ENCODE measurements around the gene DCDC2C.

Gene DCDC2C

DNA sequence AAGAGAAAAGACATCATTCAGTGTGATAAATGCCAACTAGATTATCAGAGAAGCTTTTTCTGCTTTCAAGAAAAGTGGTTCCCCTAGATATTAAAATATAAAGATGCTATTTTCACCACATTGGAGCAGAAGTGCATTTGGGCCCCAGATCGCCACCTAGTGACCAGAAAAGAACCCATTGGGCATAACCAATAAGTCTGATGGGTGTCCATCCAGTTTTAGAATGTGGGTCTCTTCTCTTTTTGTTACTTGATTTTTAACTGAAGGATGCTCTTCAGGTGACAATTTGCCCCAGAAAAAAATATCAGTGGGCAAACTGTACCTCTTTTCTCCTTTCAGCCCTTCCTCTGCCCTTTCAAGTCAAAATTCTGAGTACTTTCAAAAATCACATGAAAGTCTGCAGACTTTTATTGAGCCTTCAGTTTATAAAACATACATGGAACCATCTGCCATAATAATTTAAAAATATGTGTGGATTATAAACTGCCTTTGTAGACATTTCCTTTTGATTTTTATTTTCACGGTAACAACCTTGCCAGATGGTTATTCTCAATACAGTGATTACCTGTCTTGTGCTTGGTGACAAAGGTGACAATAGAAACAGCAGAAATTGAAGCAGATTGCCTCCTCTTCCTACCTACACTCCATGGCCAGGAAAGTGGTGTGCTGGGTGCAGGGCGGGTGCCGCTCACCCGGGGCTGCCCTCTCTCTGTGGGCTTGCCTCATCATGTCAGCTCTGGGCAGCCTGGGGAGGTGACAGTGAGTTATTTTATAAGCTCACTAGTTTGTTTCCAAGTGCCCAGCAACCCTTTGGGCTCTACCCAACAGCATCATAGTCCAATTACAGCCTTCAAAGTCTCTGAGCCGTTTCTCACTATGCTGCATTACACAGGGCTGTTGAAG is 124.5 kb downstream of the DCDC2C start:
- peak in 1 of 3 experiments; percentile 5 for DNase-seq (ENCODE audit: low read depth in 3 of 3)

DNA sequence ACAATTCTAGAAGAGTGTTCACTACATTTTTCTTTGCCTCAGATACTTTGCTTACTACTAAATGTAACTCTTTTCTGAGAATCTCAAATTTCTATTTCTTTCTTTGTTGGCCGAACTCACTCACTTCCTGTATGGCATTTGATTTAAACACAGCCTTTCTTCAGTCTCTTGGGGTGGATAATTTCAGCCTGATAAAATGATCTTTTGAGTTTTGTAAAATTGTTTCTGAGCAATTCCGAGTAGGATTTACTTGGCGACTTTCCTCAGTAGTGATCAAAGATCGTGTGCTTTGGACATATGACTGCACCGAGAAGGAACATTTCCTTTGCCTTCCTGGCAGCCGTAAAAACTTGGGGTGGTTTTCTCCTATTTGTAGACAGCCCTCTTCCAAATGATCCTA is 127.4 kb downstream of the DCDC2C start:
- DNase-seq (ENCODE audit: low read depth in 3 of 3), result no peak

DNA sequence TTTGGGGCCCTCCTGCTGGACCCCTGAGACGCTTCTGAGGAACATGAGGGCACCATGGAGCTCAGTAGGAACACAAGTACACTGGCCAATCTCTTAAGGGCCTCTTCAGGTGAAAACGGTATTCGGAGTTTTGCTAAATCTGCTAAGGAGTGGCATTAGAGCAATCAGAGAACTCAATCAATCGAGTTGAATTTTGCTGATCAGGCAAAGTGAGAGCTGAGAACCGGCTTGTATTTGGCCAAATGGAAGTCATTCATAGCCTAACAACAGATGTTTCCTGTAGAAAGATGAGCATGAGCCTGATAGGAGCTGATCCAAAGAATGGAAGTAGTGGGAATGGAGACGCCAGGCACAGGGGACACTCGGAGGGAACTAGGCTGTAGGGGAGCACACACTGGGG is 133.7 kb downstream of the DCDC2C start:
- DNase-seq (ENCODE audit: low read depth in 3 of 3), result no peak

DNA sequence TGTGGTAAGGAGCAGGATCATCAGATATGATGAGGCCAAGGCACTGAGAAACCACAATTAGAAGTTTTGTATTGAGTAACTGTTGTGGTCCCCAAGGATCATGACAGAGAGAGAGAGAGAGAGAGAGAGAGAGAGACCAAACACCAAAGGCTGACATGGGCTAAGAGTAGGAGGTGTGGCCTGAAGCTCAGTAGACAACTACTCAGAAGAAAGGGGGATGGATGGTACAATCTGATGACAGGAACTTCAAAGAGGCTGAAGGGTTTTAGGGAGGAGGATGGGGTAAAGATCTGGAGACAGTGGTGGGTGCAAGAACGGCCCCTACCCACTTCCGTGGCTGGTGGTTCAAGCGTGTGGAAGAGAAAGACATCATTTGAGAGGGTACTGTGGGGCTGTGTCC is 135.0 kb downstream of the DCDC2C start:
- DNase-seq (ENCODE audit: low read depth in 3 of 3), result no peak

DNA sequence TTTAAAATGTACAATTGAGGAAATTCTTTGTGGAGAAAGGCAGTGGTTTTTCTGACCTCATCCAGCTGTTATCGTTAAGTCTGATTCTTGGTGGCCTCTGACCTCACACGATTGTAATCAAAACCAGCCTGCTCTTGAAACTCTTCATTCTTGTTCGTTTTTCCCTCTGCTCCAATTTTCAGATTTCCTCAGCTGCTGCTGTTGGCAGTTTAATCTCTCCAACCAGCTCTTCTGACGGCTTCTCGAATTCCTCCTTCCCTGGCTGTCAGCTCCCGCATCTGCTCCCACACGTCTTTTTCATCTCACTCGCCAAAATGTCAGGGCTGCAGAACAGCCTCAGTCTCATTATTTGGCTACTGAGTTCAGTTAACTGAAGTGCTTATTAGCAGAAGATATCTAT is 136.1 kb downstream of the DCDC2C start:
- DNase-seq (ENCODE audit: low read depth in 3 of 3), result no peak

DNA sequence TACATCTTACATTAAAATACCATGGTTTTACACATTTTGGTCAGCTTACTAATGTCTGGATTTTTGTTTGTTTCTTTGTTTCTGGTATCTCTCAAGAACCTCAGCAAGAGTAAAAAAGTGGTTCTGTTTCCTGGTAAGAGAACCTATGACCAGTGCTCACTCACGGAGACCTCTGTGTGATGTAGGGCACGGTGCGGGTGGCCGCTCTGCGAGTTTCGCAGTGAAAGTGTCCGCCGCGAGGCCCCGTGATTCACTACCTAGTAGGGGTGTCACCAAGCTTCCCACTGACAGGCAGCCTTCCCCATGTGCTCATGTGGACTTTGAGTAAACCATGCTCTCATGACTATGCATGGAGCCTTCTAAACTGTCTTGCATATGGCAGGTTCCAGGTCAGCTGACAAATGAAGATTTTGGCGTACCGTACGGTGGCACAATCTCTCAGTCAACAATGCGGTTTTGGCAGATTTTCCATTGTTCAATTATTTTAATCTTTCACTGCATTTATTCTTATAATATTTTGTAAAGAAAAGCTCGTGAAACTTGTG is 137.3 kb downstream of the DCDC2C start:
- DNase-seq (ENCODE audit: low read depth in 3 of 3), result no peak

DNA sequence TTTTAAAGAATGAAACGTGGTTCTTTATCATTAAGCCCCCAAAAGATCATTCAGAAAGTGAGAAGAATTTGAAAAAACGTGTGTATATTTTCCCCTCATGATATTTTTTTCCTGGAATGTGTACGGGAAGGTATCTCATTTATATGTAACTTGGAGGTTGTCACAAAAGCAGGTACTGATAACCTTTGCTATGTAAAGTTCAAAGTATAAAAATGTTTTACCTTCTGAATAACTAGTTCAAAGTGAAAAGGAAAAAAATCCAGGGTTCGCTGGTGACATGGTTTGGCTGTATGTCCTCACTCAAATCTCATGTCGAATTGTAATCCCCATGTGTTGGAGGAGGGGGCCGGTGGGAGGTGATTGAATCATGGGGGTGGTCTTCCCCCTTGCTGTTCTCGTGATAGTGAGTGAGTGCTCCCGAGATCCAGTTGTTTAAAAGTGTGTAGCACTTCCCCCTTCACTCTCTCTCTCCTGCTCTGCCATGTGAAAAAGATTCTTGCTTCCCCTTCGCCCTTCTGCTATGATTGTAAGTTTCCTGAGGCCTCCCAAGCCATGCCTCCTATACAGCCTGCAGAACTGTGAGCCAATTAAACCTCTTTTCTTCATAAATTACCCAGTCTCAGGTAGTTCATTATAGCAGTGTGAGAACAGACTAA is 144.2 kb downstream of the DCDC2C start:
- DNase-seq (ENCODE audit: low read depth in 3 of 3), result no peak

DNA sequence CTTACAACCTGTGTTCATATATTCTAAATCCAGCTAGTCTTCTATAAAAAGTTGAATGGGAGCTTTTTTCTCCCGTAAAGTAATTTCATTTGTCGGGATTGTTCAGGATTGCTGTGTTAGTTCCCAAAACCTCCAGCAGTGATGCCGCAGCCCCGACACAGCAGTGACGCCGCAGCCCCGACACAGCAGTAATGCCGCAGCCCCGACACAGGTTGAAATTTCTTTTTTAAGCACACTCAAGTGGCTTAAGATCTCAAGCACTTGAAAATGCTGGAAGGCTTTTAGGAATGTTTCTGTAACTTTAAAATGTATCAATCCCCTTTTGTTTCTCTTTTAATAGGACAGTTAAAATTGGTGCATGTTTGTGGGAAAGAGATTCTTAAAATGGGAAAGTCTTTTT is 145.4 kb downstream of the DCDC2C start:
- DNase-seq (ENCODE audit: low read depth in 3 of 3), result no peak

DNA sequence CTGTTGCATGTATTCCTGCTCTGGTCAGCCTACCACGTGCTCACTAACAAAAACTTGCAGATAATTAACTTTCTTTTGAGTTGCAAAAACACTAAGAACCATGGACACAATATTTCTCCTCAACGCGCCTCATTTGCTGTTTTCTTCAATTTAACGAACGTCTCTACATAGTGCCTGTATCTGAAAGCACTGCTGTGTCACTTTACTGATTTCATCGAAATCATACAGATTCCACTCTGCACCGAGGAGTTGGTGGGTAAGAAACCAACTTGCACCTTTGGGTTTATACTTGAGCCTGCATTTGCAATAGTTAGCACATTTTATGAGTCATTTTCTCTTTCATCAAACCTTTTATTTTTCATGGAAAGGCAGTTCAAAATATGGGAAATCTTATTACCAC is 145.8 kb downstream of the DCDC2C start:
- no peak for DNase-seq (ENCODE audit: low read depth in 3 of 3)

DNA sequence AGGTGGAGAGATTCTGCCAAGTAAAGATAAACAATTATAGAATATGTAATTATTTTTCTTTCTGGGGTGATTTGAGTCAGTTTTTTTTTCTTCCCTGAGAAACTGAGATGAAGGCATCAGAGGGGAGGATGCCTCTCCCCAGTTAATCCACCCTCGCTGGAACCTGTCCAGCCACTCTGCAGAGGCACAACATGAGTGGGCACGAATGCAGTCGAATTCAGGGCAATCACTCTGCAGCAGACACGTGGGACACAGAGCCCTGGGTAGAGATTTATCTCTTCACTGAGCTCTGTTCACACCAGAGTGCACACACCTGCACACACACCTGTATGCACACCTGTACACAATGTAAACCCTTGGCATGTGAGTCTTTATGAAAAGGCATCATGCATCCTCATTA is 154.2 kb downstream of the DCDC2C start:
- DNase-seq (ENCODE audit: low read depth in 3 of 3), result no peak

DNA sequence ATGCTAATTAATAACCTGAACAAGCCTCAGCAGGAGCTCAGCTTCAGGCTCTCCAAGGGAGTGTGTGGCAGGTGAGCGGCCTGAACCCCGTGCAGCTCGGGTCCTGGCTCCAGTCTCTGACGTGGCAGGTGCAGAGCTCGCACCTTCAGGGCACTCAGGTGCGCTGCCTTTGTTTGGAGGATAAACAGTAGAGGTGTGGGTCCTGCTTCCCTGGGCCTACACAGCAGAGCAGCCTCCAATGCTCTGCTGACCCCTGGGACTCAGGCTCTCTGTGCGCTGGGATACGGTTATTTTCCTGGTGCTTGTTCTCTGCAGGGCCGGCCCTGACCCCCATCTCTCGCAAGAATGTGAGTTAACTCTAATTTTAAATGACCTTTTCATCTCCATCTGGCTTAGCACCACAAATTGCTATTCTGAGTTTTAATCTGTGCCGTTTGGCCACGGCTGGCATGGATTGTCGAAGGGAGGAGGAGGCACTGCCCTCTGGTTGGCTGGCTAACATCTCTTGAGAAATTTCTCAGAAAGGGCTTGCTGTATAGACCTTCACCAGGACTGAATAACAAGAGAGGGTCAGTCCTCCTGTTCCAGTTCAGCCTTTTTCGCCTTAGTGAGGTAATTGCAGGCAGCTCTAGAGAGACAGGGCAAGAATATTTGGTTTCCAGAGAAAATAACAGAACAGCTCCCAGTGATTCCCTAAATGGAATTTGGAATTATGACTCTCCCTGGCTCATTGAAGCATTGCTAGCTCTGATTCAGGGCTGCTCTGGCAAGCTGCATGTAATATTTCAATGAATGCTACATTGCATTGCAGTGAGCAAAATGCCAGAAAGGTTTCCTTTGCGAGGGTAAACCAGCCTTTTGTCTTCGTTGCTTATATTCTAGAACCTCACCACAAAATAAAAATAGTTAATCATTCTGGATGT is 161.8 kb downstream of the DCDC2C start:
- no peak for DNase-seq (ENCODE audit: low read depth in 3 of 3)

DNA sequence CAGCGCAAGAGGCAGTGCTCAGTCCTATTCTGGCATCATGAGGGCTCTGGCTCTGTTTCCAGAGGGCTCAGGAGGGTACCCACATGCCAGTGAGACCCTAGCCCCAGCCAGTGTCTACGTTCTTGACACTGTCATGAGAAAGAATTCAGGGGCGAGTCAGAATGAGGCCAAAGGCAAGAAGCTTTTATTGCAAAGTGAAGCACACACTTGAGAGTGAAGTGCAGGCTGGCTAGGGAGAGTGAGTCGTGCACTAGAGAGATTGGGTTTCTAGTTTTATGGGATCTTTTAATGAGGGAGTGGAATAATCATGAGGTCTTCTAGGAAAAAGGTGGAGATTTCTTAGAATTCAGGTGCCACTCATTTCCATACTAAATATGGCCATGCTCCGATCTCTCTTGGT is 164.1 kb downstream of the DCDC2C start:
- no peak for DNase-seq (ENCODE audit: low read depth in 3 of 3)

DNA sequence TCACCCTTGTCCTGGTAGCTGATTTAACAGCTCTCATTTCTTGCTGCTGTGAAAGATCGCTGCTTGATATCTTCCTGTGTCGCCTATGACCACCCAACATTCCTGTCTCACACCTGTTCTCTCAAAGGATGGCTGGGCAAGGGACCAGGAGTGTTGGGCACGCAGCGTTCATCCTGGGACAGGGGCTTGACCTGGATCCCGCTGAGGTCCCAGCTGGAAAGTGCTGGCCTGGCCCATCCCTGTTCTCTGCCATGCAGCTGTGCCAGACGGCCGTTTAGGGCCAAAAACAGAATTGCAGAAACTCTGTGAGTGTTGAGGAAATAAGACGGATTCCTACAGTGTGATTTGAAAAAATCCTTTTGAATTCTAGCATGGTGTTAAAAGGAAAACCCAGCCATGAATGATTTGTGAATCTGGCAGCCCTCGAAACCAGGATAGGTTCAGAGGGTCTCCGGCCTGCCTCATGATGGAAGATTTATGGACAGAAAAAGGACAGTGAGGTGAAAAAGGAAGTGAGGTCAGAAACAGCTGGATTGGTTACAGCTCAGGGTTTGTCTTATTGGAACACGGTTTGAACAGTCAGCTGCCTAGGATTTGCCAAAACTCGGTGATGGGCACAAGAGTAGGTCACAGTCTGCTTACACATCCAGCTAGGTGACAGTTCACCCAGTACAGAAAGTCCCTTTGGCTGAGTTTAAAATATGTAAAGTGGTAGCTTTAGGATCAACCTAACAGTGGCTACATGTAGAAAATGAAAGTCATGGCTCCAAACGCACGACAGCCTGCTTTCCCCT is 164.8 kb downstream of the DCDC2C start:
- DNase-seq (ENCODE audit: low read depth in 3 of 3), result no peak

DNA sequence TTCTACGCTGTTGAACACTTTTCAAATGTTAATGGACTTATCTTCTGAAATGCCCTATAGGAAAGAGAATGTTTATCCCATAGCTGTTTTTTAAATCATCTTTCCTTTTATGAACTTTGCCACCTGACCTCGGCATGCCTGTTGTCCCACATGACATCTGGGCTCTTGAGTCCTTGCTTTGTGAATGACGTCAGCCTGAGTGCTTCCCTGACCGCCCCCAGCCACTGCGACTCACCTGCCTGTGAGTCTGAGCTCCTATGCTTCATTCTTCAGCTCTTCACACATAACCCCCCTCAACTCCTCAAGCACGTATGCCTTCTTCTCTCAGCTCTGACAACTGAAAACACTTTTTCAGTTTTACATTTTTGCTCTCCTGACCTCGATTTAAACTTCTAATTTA is 166.8 kb downstream of the DCDC2C start:
- no peak for DNase-seq (ENCODE audit: low read depth in 3 of 3)

DNA sequence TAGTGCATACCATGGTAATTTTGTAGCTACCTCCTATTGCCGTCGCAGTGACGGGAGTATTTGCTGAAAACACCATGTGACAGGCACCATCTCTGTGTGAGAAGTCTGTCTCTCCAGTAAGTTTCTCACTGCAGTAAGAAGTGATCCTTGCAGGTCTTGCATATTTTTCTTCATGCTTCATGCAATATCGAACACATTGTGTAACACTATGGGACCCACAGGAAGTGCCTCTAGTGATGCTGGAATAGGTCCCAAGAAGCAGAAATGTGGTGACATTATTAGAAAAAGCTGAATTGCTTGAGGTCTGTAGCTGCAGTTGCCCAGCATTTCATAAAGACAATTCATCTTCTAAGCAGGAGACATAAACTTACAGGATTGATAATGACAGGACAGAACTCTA is 167.6 kb downstream of the DCDC2C start:
- no peak for DNase-seq (ENCODE audit: low read depth in 3 of 3)

DNA sequence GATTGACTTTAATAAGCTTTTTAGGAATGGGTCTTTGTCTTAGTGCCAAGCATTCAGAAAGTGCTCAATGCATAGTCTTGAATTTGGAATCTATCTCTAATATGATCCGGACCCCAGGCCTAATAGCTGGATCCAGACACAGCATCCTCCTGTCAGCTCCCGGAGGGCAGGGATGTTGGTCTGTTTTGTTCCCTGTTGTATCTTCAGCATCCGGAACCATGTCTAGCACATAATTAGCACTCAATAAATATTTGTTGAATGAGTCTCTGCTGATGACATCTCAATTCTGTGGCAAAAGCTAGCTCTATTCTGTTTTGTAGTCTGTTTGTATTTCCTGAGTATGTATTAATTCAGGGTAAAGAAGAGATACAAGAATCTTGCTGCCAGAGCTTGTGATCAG is 169.1 kb downstream of the DCDC2C start:
- no peak for DNase-seq (ENCODE audit: low read depth in 3 of 3)

DNA sequence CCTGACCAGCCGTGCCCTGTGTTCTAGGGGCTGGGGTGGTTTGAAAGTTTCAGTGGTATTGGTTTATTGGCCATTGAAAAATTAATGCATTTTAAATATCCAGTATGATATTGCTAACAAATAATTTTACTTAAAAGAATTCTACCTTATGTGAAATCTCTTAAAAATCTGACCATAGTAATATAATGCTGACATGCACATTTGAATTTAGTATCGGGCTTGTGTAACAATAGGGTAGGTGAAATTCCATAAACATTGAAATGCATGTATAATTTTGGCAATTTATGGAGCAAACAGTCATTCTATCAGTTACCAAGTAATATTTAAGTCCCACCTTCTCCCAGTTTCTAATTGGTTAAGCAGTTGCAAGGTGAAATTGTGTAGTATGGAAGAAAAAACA is 170.5 kb downstream of the DCDC2C start:
- DNase-seq (ENCODE audit: low read depth in 3 of 3), result no peak

DNA sequence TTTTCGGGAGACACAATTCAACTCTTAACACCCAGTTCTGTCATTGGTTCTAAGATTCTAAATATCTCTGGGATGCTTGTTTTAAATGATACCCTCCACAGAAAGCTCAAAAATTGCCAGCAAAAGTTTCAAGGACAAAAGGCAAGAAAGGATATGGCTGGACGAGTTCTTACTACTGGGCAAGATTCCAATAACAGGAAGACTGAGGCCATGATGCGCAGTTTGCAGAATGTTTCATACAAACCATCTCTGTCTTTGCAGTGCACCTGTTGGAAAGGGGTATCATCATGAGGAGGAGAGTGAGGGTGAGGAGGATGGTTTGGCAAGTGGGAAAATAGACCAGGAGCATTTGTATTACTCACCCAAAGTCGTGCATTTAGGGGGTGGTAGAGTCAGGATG is 172.8 kb downstream of the DCDC2C start:
- no peak for DNase-seq (ENCODE audit: low read depth in 3 of 3)

DNA sequence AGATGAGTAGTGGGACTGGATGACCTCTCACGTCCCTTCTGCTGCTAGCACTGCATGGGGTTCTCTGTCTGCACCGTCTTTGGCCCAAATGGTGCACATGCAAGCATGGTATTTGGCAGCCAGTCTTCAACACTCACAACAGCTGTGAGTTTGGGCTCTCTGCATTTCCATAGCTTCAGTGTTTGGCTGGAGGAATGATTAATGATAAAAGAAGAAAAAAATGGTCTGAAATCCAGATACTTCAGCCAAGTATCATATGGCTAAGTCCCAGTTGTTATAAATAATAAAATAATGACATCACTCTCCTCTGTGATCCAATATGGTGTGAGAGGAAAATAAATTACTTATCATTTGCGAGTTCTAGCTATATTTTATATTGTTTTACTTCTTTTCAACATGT is 173.3 kb downstream of the DCDC2C start:
- DNase-seq (ENCODE audit: low read depth in 3 of 3), result no peak

DNA sequence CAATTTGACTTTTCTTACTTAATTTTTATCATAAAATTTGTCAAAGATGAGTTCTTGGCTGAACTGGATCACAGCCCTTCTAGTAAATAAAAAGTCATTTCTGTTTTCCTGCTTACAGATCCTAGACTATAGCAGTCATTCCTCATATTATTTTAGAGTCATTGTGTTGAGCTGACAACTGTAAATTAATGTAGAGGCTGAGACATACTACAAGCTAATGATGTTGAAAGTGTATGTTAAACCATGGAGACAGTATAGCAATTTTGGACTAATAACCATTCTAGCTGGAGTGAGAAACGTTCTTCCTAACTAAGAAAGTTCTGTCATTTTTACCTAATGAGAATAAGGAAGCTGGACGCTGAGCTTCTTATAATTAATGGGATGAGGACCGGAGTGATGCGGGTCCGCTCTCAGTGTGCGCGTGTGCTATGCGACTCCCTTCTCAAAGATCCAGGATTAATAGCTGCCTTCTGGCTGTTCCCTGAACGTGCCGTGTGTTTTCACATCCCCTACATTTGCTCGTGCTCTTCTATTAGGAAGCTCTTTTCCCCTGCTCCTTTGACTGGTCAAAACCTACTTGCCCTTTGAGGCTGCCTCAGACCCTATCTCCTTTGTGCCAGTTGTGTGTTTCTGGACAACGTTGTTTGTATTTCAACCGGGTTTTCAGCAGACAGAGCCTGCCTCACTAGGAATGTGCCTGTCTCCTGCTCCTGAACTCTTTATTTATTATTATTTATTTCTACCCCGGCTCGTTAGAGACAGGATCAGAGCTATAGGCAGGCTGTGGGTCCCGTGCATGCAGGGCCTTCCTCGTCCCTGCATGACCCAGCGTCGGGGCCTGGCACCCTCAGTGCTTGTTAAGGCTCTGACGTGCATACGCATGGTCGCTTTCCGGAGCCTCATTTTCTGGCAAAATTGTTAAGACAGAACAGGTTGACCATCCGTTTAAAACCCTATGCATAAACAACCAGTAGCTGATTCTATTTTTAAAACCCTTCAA is 182.6 kb downstream of the DCDC2C start:
- DNase-seq (ENCODE audit: low read depth in 3 of 3), result no peak

All from stimulated activated CD4-positive, alpha-beta T cell treated with anti-CD3 and anti-CD28 coated beads, TNF-alpha, amount 100 ng/mL, for 24 hours (primary cell).